Measurements from ENCODE around the gene CARMIL1.

Gene CARMIL1

GRCh38 chr6:25326960-25327359 is 47.8 kb downstream of the CARMIL1 start:
- H3K4me3 ChIP-seq (ENCODE audit: low read depth, low read length) = no peak overlapping the region
- TF ChIP-seq CTCF (IDR thresholded peaks at IDR 0.05; ENCODE audit: low read depth, low read length) = no peak

- no peak for TF ChIP-seq CTCF (IDR thresholded peaks at IDR 0.05; ENCODE audit: low read depth, low read length)
- no peak overlapping the region for H3K4me3 ChIP-seq (ENCODE audit: low read depth, low read length)
Measured at GRCh38 chr6:25327432-25327831, 48.3 kb downstream of the CARMIL1 start.

- no peak overlapping the region for H3K4me3 ChIP-seq (ENCODE audit: low read depth, low read length)
- no peak for TF ChIP-seq CTCF (IDR thresholded peaks at IDR 0.05; ENCODE audit: low read depth, low read length)
Measured at GRCh38 chr6:25329161-25329817, 50.1 kb downstream of the CARMIL1 start.

GRCh38 chr6:25329982-25330381 is 50.8 kb downstream of the CARMIL1 start:
- TF ChIP-seq CTCF (IDR thresholded peaks at IDR 0.05; ENCODE audit: low read depth, low read length) = no peak
- H3K4me3 ChIP-seq (ENCODE audit: low read depth, low read length) = no peak overlapping the region

GRCh38 chr6:25330796-25331685 is 51.9 kb downstream of the CARMIL1 start:
- no peak for TF ChIP-seq CTCF (IDR thresholded peaks at IDR 0.05; ENCODE audit: low read depth, low read length)
- no peak overlapping the region for H3K4me3 ChIP-seq (ENCODE audit: low read depth, low read length)

GRCh38 chr6:25332165-25332564 is 53.0 kb downstream of the CARMIL1 start:
- no peak for TF ChIP-seq CTCF (IDR thresholded peaks at IDR 0.05; ENCODE audit: low read depth, low read length)
- H3K4me3 ChIP-seq (ENCODE audit: low read depth, low read length) = no peak overlapping the region

- no peak for TF ChIP-seq CTCF (IDR thresholded peaks at IDR 0.05; ENCODE audit: low read depth, low read length)
- no peak overlapping the region for H3K4me3 ChIP-seq (ENCODE audit: low read depth, low read length)
Measured at GRCh38 chr6:25332655-25333071, 53.5 kb downstream of the CARMIL1 start.

Measured in WI38 (cell line).